ENCODE data around the gene ZBED4. TPM values are rescaled to one million over a fixed set of nuclear protein-coding genes. Genes with fewer than 3 reads are reported as not detected.
A peak's percentile ranks its signal among the peaks of the same experiment; 100 is the strongest.
"Not testable (repeated sequence)": the region's sequence is repeated elsewhere in the genome, so short reads cannot be mapped to it uniquely, and the experiment has no call there.

ZBED4 gene
- total RNA-seq, 1 donor from 2014 or later = 3.8 TPM

- ATAC-seq (ENCODE audit: poor library complexity) = no peak
- intact Hi-C loops (cut with DNase I) = no loop called here
- no peak for DNase-seq
Observed at GRCh38 chr22:49849161-49850020, 4.3 kb upstream of the ZBED4 start.

- DNase-seq (no peak), ATAC-seq (ENCODE audit: poor library complexity) (no peak)
- intact Hi-C loops (cut with DNase I) = no loop called here
Observed at GRCh38 chr22:49850021-49850911, 3.4 kb upstream of the ZBED4 start.

GRCh38 chr22:49850959-49851802 is 2.5 kb upstream of the ZBED4 start:
- DNase-seq = no peak

GRCh38 chr22:49852568-49852897 is 1.1 kb upstream of the ZBED4 start:
- intact Hi-C loops (cut with DNase I); DNase-seq; ATAC-seq (ENCODE audit: poor library complexity): not testable (repeated sequence)

More at GRCh38 chr22:49850959-49851802, 2.5 kb upstream of the ZBED4 start:
- ATAC-seq (ENCODE audit: poor library complexity) = no peak
- intact Hi-C loops (cut with DNase I) = no loop called here

GRCh38 chr22:49853981-49854831 is 562 bp downstream of the ZBED4 start:
- no peak for DNase-seq
- intact Hi-C loops (cut with DNase I) = no loop called here
- no peak for ATAC-seq (ENCODE audit: poor library complexity)

GRCh38 chr22:49855251-49855911 is 1.7 kb downstream of the ZBED4 start:
- no peak for DNase-seq
- no peak for ATAC-seq (ENCODE audit: poor library complexity)
- intact Hi-C loops (cut with DNase I) = no loop called here

- intact Hi-C loops (cut with DNase I) = no loop called here
- no peak for ATAC-seq (ENCODE audit: poor library complexity)
Observed at GRCh38 chr22:49856343-49856742, 2.7 kb downstream of the ZBED4 start.

GRCh38 chr22:49856766-49857618 is 3.3 kb downstream of the ZBED4 start:
- intact Hi-C loops (cut with DNase I) = no loop called here
- no peak for DNase-seq
- no peak for ATAC-seq (ENCODE audit: poor library complexity)

More at GRCh38 chr22:49856343-49856742, 2.7 kb downstream of the ZBED4 start:
- no peak for DNase-seq

GRCh38 chr22:49858827-49859226 is 5.2 kb downstream of the ZBED4 start:
- intact Hi-C loops (cut with DNase I) = no loop called here
- DNase-seq (no peak), ATAC-seq (ENCODE audit: poor library complexity) (no peak)

- intact Hi-C loops (cut with DNase I) = no loop called here
- ATAC-seq (ENCODE audit: poor library complexity) (no peak), DNase-seq (no peak)
Observed at GRCh38 chr22:49861642-49862495, 8.2 kb downstream of the ZBED4 start.

GRCh38 chr22:49862496-49862776 is 8.8 kb downstream of the ZBED4 start:
- intact Hi-C loops (cut with DNase I) = no loop called here
- DNase-seq (no peak), ATAC-seq (ENCODE audit: poor library complexity) (peak; percentile 24)

- DNase-seq (no peak), ATAC-seq (ENCODE audit: poor library complexity) (no peak)
- intact Hi-C loops (cut with DNase I) = no loop called here
Observed at GRCh38 chr22:49863931-49864330, 10.3 kb downstream of the ZBED4 start.

GRCh38 chr22:49865156-49865555 is 11.5 kb downstream of the ZBED4 start:
- ATAC-seq (ENCODE audit: poor library complexity) = no peak
- intact Hi-C loops (cut with DNase I) = no loop called here
- DNase-seq = no peak

GRCh38 chr22:49866134-49866533 is 12.5 kb downstream of the ZBED4 start:
- intact Hi-C loops (cut with DNase I) = no loop called here
- ATAC-seq (ENCODE audit: poor library complexity) (no peak), DNase-seq (no peak)

- intact Hi-C loops (cut with DNase I) = no loop called here
- DNase-seq (no peak), ATAC-seq (ENCODE audit: poor library complexity) (no peak)
Observed at GRCh38 chr22:49866646-49867045, 13.0 kb downstream of the ZBED4 start.

Measured in Right ventricle myocardium superior (tissue), 1 donor.